KMS-11 (cell line): ENCODE measurements around the gene PTPA.

Experiments used
- H2AFZ ChIP-seq: fragments of 200-600 bp; sonication (generic); 2 replicates; pipeline ENCODE4 v1.6.1; 2016; ENCODE audit warnings: antibody characterized with exemption, mixed run types, low read depth
- H3K27ac ChIP-seq: fragments of 200-600 bp; sonication (generic); 2 replicates; pipeline ENCODE4 v1.6.1; 2016; ENCODE audit warnings: mild to moderate bottlenecking, mixed run types
- H3K27me3 ChIP-seq: fragments of 200-600 bp; sonication (generic); 2 replicates; pipeline ENCODE4 v1.6.1; 2017; ENCODE audit warnings: mild to moderate bottlenecking, low read depth, mixed run types, moderate library complexity; ENCODE audit not compliant: insufficient read depth
- H3K36me3 ChIP-seq: fragments of 200-600 bp; sonication (generic); 2 replicates; pipeline ENCODE4 v1.6.1; 2017; ENCODE audit warnings: mild to moderate bottlenecking, mixed run types; ENCODE audit not compliant: insufficient read depth
- H3K4me1 ChIP-seq: fragments of 200-600 bp; sonication (generic); 2 replicates; pipeline ENCODE4 v1.6.1; 2016; ENCODE audit warnings: mild to moderate bottlenecking, low read depth, mixed run types; ENCODE audit not compliant: poor library complexity, severe bottlenecking
- H3K4me2 ChIP-seq: fragments of 200-600 bp; sonication (generic); 2 replicates; pipeline ENCODE4 v1.7.0; 2016; ENCODE audit warnings: mild to moderate bottlenecking, mixed run types
- H3K4me3 ChIP-seq: fragments of 200-600 bp; sonication (generic); IDR thresholded peaks from 2 replicates; pipeline ENCODE4 v1.6.1; 2017; ENCODE audit warnings: low read depth, low read length, mixed read lengths; ENCODE audit not compliant: insufficient read depth
- H3K79me2 ChIP-seq: fragments of 200-600 bp; sonication (generic); 2 replicates; pipeline ENCODE4 v1.6.1; 2016; ENCODE audit warnings: low read depth, mixed run types; ENCODE audit not compliant: insufficient read depth
- H3K9ac ChIP-seq: fragments of 200-600 bp; sonication (generic); 2 replicates; pipeline ENCODE4 v1.6.1; 2016; ENCODE audit warnings: mild to moderate bottlenecking, mixed run types
- H4K20me1 ChIP-seq: fragments of 200-600 bp; sonication (generic); 2 replicates; pipeline ENCODE4 v1.6.1; 2016; ENCODE audit warnings: mild to moderate bottlenecking, mixed run types; ENCODE audit not compliant: insufficient read depth
- CTCF ChIP-seq: fragments of 200-600 bp; sonication (generic); conservative IDR thresholded peaks from 2 replicates; pipeline ENCODE4 v1.6.1; 2017; ENCODE audit warnings: low read depth, mild to moderate bottlenecking, antibody characterized with exemption, low read length, moderate library complexity, mixed read lengths

The PTPA gene

DNA sequence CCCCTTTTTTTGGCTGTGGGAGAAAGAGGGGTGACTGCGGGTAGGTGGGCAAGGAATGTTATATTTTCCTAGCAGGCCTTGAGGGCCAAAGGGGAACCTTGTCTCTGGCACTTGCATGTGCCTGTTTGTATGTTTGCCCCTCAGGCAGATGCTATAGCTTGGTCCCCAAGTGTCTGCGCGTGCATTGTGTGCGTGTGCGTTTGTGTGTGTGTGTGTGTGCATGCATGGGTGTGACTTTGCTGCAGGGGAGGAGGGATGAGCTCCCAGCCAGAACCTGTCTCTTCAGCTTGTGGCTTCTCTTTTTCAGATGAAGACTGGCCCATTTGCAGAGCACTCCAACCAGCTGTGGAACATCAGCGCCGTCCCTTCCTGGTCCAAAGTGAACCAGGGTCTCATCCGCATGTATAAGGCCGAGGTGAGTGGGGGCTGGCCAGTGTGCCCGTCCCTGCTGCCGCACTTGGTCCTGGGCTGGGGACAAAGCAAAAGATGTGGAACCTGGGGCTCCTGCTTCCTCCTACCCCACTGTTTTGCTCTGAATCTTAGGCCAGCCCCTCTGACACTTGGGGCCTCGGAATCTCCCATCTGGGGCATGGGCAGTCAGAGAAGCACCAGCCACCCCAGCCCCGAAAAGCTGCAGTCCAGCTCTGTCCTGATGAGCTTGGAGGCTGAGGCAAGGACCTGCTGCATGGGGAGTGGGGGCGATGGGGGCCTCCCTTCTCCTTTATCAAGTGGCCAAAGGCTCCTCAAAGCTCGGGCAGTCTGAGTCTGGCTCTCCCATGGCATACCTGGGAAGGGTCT is 31.1 kb downstream of the PTPA start:
- no peak overlapping the region for H3K4me3 ChIP-seq
- H3K27ac ChIP-seq = no peak overlapping the region
- no peak for TF ChIP-seq CTCF
- peaks cover 13% of the 10 kb centered on the region; the same call in 1 of the 2 replicates for H3K79me2 ChIP-seq
- H2AFZ ChIP-seq = no peak overlapping the region
- no peak overlapping the region; the same call in 1 of the 2 replicates for H3K9ac ChIP-seq
- H4K20me1 ChIP-seq = no peaks in the 10 kb centered on the region
- H3K36me3 ChIP-seq = no peaks in the 10 kb centered on the region
- no peaks in the 10 kb centered on the region for H3K27me3 ChIP-seq
- H3K4me2 ChIP-seq = no peak overlapping the region; the same call in 1 of the 2 replicates
- H3K4me1 ChIP-seq = peaks cover 35% of the 10 kb centered on the region

GRCh38 chr9:129143031-129143927 is 32.1 kb downstream of the PTPA start:
- no peaks in the 10 kb centered on the region for H3K36me3 ChIP-seq
- peaks cover 35% of the 10 kb centered on the region for H3K4me1 ChIP-seq
- no peak overlapping the region for H3K4me2 ChIP-seq
- no peak overlapping the region for H3K27ac ChIP-seq
- no peaks in the 10 kb centered on the region for H4K20me1 ChIP-seq
- H3K27me3 ChIP-seq = no peaks in the 10 kb centered on the region
- H3K4me3 ChIP-seq = no peak overlapping the region
- peaks cover 13% of the 10 kb centered on the region; the same call in 1 of the 2 replicates for H3K79me2 ChIP-seq
- no peak overlapping the region for H2AFZ ChIP-seq
- peak; percentile 93 for TF ChIP-seq CTCF
- no peak overlapping the region for H3K9ac ChIP-seq

- no peak overlapping the region for H2AFZ ChIP-seq
- H3K79me2 ChIP-seq = peaks cover 10% of the 10 kb centered on the region; the same call in 1 of the 2 replicates
- no peak overlapping the region for H3K9ac ChIP-seq
- H3K4me2 ChIP-seq = no peak overlapping the region
- no peaks in the 10 kb centered on the region for H3K36me3 ChIP-seq
- no peak for TF ChIP-seq CTCF
- H3K27me3 ChIP-seq = no peaks in the 10 kb centered on the region
- H3K27ac ChIP-seq = no peak overlapping the region
- no peak overlapping the region for H3K4me3 ChIP-seq
- no peaks in the 10 kb centered on the region for H4K20me1 ChIP-seq
- H3K4me1 ChIP-seq = peaks cover 27% of the 10 kb centered on the region
Observed at GRCh38 chr9:129145316-129145715, 34.1 kb downstream of the PTPA start.

GRCh38 chr9:129145841-129146292 is 34.7 kb downstream of the PTPA start:
- Histone ChIP-seq H3K4me1 (peaks cover 25% of the 10 kb centered on the region), H4K20me1 (no peaks in the 10 kb centered on the region), H3K4me2 (no peak overlapping the region), H3K27me3 (no peaks in the 10 kb centered on the region), H3K9ac (no peak overlapping the region), H3K36me3 (no peaks in the 10 kb centered on the region), H2AFZ (no peak overlapping the region), H3K79me2 (peaks cover 6% of the 10 kb centered on the region; the same call in 1 of the 2 replicates), H3K27ac (no peak overlapping the region), H3K4me3 (no peak overlapping the region)
- TF ChIP-seq CTCF = no peak
